M059J (cell line): ENCODE data around the gene TCN2. TPM values are rescaled to one million over a fixed set of nuclear protein-coding genes. Genes with fewer than 3 reads are reported as not detected.
"Not testable (repeated sequence)": the region's sequence is repeated elsewhere in the genome, so short reads cannot be mapped to it uniquely, and the experiment has no call there.

Experiments used
- DNase-seq: peaks from one replicate; pipeline ENCODE4 v3.0.0-alpha.2; 2012; ENCODE audit warnings: low read depth
- total RNA-seq: library from RNA; depleted of rRNA; stranded (reverse); fragments of >200 nt; shearing (Covaris generic); gene quantifications from 2 replicates; pipeline ENCODE4 v1.2.3, GENCODE V29; 2014

TCN2 gene
- total RNA-seq, 1 experiment from 2014 or later, result 5.8 TPM

- DNase-seq, result no peak
These were observed 28.5 kb upstream of the TCN2 start for GRCh38 chr22:30578481-30578880.

GRCh38 chr22:30580896-30581295 lies 26.1 kb upstream of the TCN2 start:
- no peak for DNase-seq

GRCh38 chr22:30582051-30582450 lies 24.9 kb upstream of the TCN2 start:
- no peak for DNase-seq

- DNase-seq, result no peak
These were observed 24.0 kb upstream of the TCN2 start for GRCh38 chr22:30582788-30583545.

- DNase-seq, result no peak
These were observed 22.5 kb upstream of the TCN2 start for GRCh38 chr22:30584441-30584840.

- no peak for DNase-seq
These were observed 20.6 kb upstream of the TCN2 start for GRCh38 chr22:30586414-30586813.

GRCh38 chr22:30591191-30591587 lies 15.8 kb upstream of the TCN2 start:
- peak; percentile 19 for DNase-seq

- peak; percentile 95 for DNase-seq
These were observed 15.2 kb upstream of the TCN2 start, which contains the start of gene PES1 for GRCh38 chr22:30591588-30592359. Gene PES1 (minus strand): TSS chr22:30591910. CDS start chr22:30591833, 77 bp downstream.

- DNase-seq, result not testable (repeated sequence)
These were observed 14.6 kb upstream of the TCN2 start for GRCh38 chr22:30592360-30592713.

- no peak for DNase-seq
These were observed 10.8 kb upstream of the TCN2 start for GRCh38 chr22:30596199-30596598.

- DNase-seq, result no peak
These were observed 10.1 kb upstream of the TCN2 start for GRCh38 chr22:30596886-30597285.

- peak; percentile 22 for DNase-seq
These were observed 8.0 kb upstream of the TCN2 start for GRCh38 chr22:30598986-30599385.

GRCh38 chr22:30600921-30601320 lies 6.1 kb upstream of the TCN2 start:
- DNase-seq, result no peak

GRCh38 chr22:30601464-30601863 lies 5.5 kb upstream of the TCN2 start:
- DNase-seq, result no peak

- peak; percentile 52 for DNase-seq
These were observed 4.9 kb upstream of the TCN2 start for GRCh38 chr22:30602049-30602448.

- DNase-seq, result no peak
These were observed 3.2 kb upstream of the TCN2 start for GRCh38 chr22:30603801-30604200.

- no peak for DNase-seq
These were observed 2.3 kb upstream of the TCN2 start for GRCh38 chr22:30604723-30605122.

GRCh38 chr22:30605449-30606110 lies 1.4 kb upstream of the TCN2 start:
- DNase-seq, result peak; percentile 41

- no peak for DNase-seq
These were observed 441 bp downstream of the TCN2 start for GRCh38 chr22:30607300-30607930.

GRCh38 chr22:30607939-30608338 lies 965 bp downstream of the TCN2 start:
- no peak for DNase-seq

- DNase-seq, result peak; percentile 87
These were observed 2.5 kb downstream of the TCN2 start for GRCh38 chr22:30609260-30610185.
